Purkinje cell (primary cell): Measurements from ENCODE around the gene ZNF10. TPM values are rescaled to one million over a fixed set of nuclear protein-coding genes. Genes with fewer than 3 reads are reported as not detected.

Experiments used
- polyA plus RNA-seq: library from polyadenylated mRNA; unstranded; fragments of >200 nt; fragmentation: Nextera tagmentation; gene quantifications from 2 replicates; pipeline ENCODE4 v1.2.1, GENCODE V29; 2014

Gene ZNF10
- polyA plus RNA-seq: 2.7 and 8.2 TPM in 2 replicates

GRCh38 chr12:133130038-133130807 lies at the start of gene ZNF10, which contains the start of gene ZNF891:
Gene ZNF10 (plus strand): TSS chr12:133130627. CDS start chr12:133144493, 13,866 bp downstream.
Gene ZNF891 (minus strand): TSS chr12:133130274. CDS start chr12:133121918, 8,356 bp downstream.

DNA sequence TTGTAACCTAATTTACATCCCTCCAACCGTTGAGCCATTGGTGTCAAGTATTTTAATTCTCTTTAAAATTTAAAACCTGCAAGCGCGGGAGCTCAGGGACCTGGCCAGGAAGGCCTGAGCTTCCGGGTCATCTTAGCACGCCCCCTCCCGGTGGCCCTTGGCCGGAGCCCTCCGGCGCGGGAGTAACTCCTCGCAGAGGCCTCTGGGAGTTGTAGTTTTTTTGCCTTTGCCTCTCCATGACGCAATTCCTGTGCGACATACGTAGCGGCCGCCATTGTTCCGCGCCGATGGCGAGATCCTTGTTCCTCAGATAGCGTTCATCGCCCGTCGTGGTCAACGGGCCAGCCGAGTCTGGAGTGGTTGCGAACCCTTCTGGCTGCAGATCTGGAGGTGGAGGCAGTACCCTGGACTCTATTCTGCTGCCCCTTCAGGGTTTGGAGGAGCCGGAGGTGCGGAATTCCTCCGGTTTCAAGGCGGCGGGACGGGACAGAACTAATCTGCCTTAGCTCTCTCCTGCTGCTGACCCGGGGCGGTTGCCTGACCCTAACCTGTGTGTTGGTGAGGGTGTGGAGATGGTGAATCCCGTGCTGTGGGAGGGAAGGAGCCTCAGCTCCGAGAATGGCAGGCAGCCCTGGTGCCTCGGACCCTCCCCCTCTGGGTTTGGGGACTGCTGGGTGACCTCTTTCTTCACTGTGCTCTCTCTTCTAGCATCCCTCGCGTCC lies 51.0 kb downstream of the ZNF10 start, which contains the start of gene ZNF268:
Gene ZNF268, plus strand, starts transcription at position 258 of the 722 bp plus-strand sequence. CDS start 503 bp downstream, outside the sequence.

Other genes starting within 250 kb of the ZNF10 start
- 0.45 and 1.7 TPM in 2 replicates for gene CHFR, start 243.0 kb upstream of the ZNF10 start, polyA plus RNA-seq
- gene ZNF605, start 174.3 kb upstream of the ZNF10 start, polyA plus RNA-seq: 11.2 and 14.6 TPM in 2 replicates
- gene ZNF26, start 144.3 kb upstream of the ZNF10 start, polyA plus RNA-seq: 1.2 and 2.8 TPM in 2 replicates
- 16.4 and 31.2 TPM in 2 replicates for gene ZNF84, start 93.1 kb upstream of the ZNF10 start, polyA plus RNA-seq
- gene ZNF140, start 49.7 kb upstream of the ZNF10 start, polyA plus RNA-seq: 10.7 and 21.7 TPM in 2 replicates
- 0.74 and 0.81 TPM in 2 replicates for gene ZNF891, start 353 bp upstream of the ZNF10 start, polyA plus RNA-seq
- gene ZNF268, start 50.9 kb downstream of the ZNF10 start, polyA plus RNA-seq: 8.4 and 9.1 TPM in 2 replicates
- not detected in 2 replicates for gene ANHX, start 105.2 kb downstream of the ZNF10 start, polyA plus RNA-seq